Activated CD4-positive, alpha-beta T cell treated with anti-CD3 and anti-CD28 coated beads for 36 hours (primary cell): ENCODE data around the gene MGA. TPM values are rescaled to one million over a fixed set of nuclear protein-coding genes. Genes with fewer than 3 reads are reported as not detected.
A peak's percentile ranks its signal among the peaks of the same experiment; 100 is the strongest.

ENCODE experiments used
- ATAC-seq: fragments of 200-7000 bp; cut with Tn5 transposase; one replicate; pipeline ENCODE4 v1.10.0; 2021; ENCODE audit warnings: mild to moderate bottlenecking, moderate library complexity
- CTCF ChIA-PET: fragments of 350-600 bp; sonication (Branson Sonifier 250); formaldehyde crosslinking; loops from one replicate; lab custom pipeline; 2021; ENCODE audit warnings: antibody characterized with exemption; lab: Charles Lee
- POLR2A ChIA-PET: fragments of 350-600 bp; sonication (Branson Sonifier 250); formaldehyde crosslinking; loops from one replicate; lab custom pipeline; 2021; ENCODE audit warnings: antibody characterized with exemption, inconsistent platforms; lab: Charles Lee
- DNase-seq: peaks from one replicate; pipeline ENCODE4 v3.0.0-alpha.2; 2020
- H3K27ac Mint-ChIP-seq: one replicate; pipeline ENCODE4 v1.8.0; 2021; ENCODE audit warnings: mixed read lengths
- H3K27me3 Mint-ChIP-seq: one replicate; pipeline ENCODE4 v1.8.0; 2021; ENCODE audit warnings: mixed read lengths
- H3K36me3 Mint-ChIP-seq: one replicate; pipeline ENCODE4 v1.8.0; 2021; ENCODE audit warnings: low read depth, mixed read lengths
- H3K4me1 Mint-ChIP-seq: one replicate; pipeline ENCODE4 v1.8.0; 2021; ENCODE audit warnings: mixed read lengths
- H3K4me3 Mint-ChIP-seq: one replicate; pipeline ENCODE4 v1.8.0; 2021; ENCODE audit warnings: mild to moderate bottlenecking, moderate library complexity, mixed read lengths
- H3K9me3 Mint-ChIP-seq: one replicate; pipeline ENCODE4 v1.8.0; 2021; ENCODE audit warnings: low read depth, mixed read lengths
- intact Hi-C, 2 experiments: fragments of 100-400 bp; cut with DNase I in 1 of 2; cut with micrococcal nuclease in 1 of 2; formaldehyde crosslinking; loops; one replicate each; pipeline versions ENCODE4 v1.14.2 to v1.15.1; 2022 to 2024; cut with DNase I, micrococcal nuclease
- total RNA-seq, 2 experiments: library from RNA; stranded (reverse); gene quantifications; one replicate each; pipeline ENCODE4 v1.2.3, GENCODE V29; 2021

The MGA gene
- total RNA-seq, 2 experiments from 2014 or later = 33.7 to 39.3 TPM

GRCh38 chr15:41804916-41805666, 144.9 kb downstream of the MGA start:
- no peak overlapping the region for H3K4me3 Mint-ChIP-seq
- intact Hi-C loops = no loop called here

GRCh38 chr15:41805711-41806110, 145.5 kb downstream of the MGA start:
- ATAC-seq (no peak), DNase-seq (no peak)
- CTCF ChIA-PET = interaction anchor here (0.9 to 1.1 kb wide), 2 partner anchors 32 to 33 kb away, joined by 3 to 6 read pairs; partner anchors contain the start of gene MAPKBP1
- peaks cover 4% of the 10 kb centered on the region for H3K4me1 Mint-ChIP-seq
- POLR2A ChIA-PET = no interaction called here
- no peak overlapping the region for H3K4me3 Mint-ChIP-seq
- H3K27ac Mint-ChIP-seq = no peak overlapping the region
- peaks cover 4% of the 10 kb centered on the region for H3K36me3 Mint-ChIP-seq
- H3K9me3 Mint-ChIP-seq = no peaks in the 10 kb centered on the region
- intact Hi-C loops = no loop called here
- H3K27me3 Mint-ChIP-seq = no peaks in the 10 kb centered on the region

More at GRCh38 chr15:41804916-41805666, 144.9 kb downstream of the MGA start:
- Mint-ChIP-seq H3K27ac (no peak overlapping the region), H3K27me3 (no peaks in the 10 kb centered on the region), H3K4me1 (peaks cover 4% of the 10 kb centered on the region), H3K36me3 (peaks cover 8% of the 10 kb centered on the region), H3K9me3 (no peaks in the 10 kb centered on the region)
- ChIA-PET CTCF (interaction anchor here (0.7 to 1.1 kb wide), 3 partner anchors 27 to 32 kb away, joined by 3 to 6 read pairs (median 3); partner anchors contain the start of gene MAPKBP1), POLR2A (no interaction called here)
- ATAC-seq = no peak
- DNase-seq = no peak

GRCh38 chr15:41806291-41807181, 146.3 kb downstream of the MGA start:
- no peaks in the 10 kb centered on the region for H3K27me3 Mint-ChIP-seq
- H3K9me3 Mint-ChIP-seq = no peaks in the 10 kb centered on the region
- ChIA-PET CTCF (interaction anchor here (0.6 to 8.6 kb wide), 3 partner anchors 32 to 134 kb away, joined by 3 to 233 read pairs (median 3); partner anchors contain the start of gene MAPKBP1), POLR2A (no interaction called here)
- intact Hi-C loops = no loop called here
- H3K4me1 Mint-ChIP-seq = peaks cover 4% of the 10 kb centered on the region
- ATAC-seq (no peak), DNase-seq (no peak)
- no peak overlapping the region for H3K27ac Mint-ChIP-seq
- no peaks in the 10 kb centered on the region for H3K36me3 Mint-ChIP-seq
- H3K4me3 Mint-ChIP-seq = no peak overlapping the region

GRCh38 chr15:41809121-41809520, 148.9 kb downstream of the MGA start:
- no peak for DNase-seq
- Mint-ChIP-seq H3K4me3 (no peak overlapping the region), H3K27ac (no peak overlapping the region), H3K27me3 (no peaks in the 10 kb centered on the region), H3K4me1 (peaks cover 4% of the 10 kb centered on the region), H3K9me3 (no peaks in the 10 kb centered on the region), H3K36me3 (no peaks in the 10 kb centered on the region)
- no peak for ATAC-seq
- CTCF ChIA-PET = interaction anchor here (0.6 to 8.6 kb wide), 8 partner anchors 12 to 555 kb away, joined by 3 to 233 read pairs (median 3); partner anchors contain the start of gene MAPKBP1
- POLR2A ChIA-PET = no interaction called here
- intact Hi-C loops = no loop called here

- no peaks in the 10 kb centered on the region for H3K36me3 Mint-ChIP-seq
- ChIA-PET POLR2A (no interaction called here), CTCF (interaction anchor here (0.7 to 8.6 kb wide), 11 partner anchors 8 to 556 kb away, joined by 3 to 233 read pairs (median 4); partner anchors contain the start of gene MAPKBP1)
- H3K4me3 Mint-ChIP-seq = no peak overlapping the region
- H3K4me1 Mint-ChIP-seq = peaks cover 3% of the 10 kb centered on the region
- H3K9me3 Mint-ChIP-seq = no peaks in the 10 kb centered on the region
- intact Hi-C loops = loop anchor here (2.0 to 5.0 kb wide), 2 partner anchors 112 to 205 kb away; no protein-coding TSS in a partner anchor
- ATAC-seq (no peak), DNase-seq (no peak)
- H3K27ac Mint-ChIP-seq = peak overlapping the region; percentile 33
- H3K27me3 Mint-ChIP-seq = no peaks in the 10 kb centered on the region
Observed at GRCh38 chr15:41809526-41810220, 149.5 kb downstream of the MGA start.

- H3K27ac Mint-ChIP-seq = no peak overlapping the region
- ChIA-PET CTCF (interaction anchor here (0.5 to 8.6 kb wide), 31 partner anchors 9 to 520 kb away, joined by 3 to 233 read pairs (median 4); partner anchors contain the start of gene MAPKBP1), POLR2A (interaction anchor here (0.6 kb wide), 1 partner anchor 218 kb away, joined by 5 read pairs; no protein-coding TSS in a partner anchor)
Observed at GRCh38 chr15:41810651-41811431, 150.6 kb downstream of the MGA start.

GRCh38 chr15:41811432-41812195, 151.4 kb downstream of the MGA start:
- intact Hi-C loops = loop anchor here (1.0 to 5.0 kb wide), 7 partner anchors 37 to 345 kb away; partner anchors contain the start of gene MAPKBP1 (in 2 of the 2)
- ATAC-seq = peak; percentile 98
- CTCF ChIA-PET = interaction anchor here (0.6 to 8.6 kb wide), 36 partner anchors 10 to 346 kb away, joined by 3 to 233 read pairs (median 4); partner anchors contain the start of gene MAPKBP1
- Mint-ChIP-seq H3K4me3 (no peak overlapping the region), H3K36me3 (peaks cover 4% of the 10 kb centered on the region), H3K9me3 (no peaks in the 10 kb centered on the region), H3K4me1 (no peaks in the 10 kb centered on the region), H3K27me3 (no peaks in the 10 kb centered on the region), H3K27ac (no peak overlapping the region)
- peak; percentile 84 for DNase-seq
- POLR2A ChIA-PET = interaction anchor here (0.6 kb wide), 1 partner anchor 906 kb away, joined by 3 read pairs; no protein-coding TSS in a partner anchor

More at GRCh38 chr15:41810651-41811431, 150.6 kb downstream of the MGA start:
- no peaks in the 10 kb centered on the region for H3K9me3 Mint-ChIP-seq
- no peaks in the 10 kb centered on the region for H3K27me3 Mint-ChIP-seq
- no peaks in the 10 kb centered on the region for H3K36me3 Mint-ChIP-seq
- DNase-seq = no peak
- intact Hi-C loops = loop anchor here (1.0 to 5.0 kb wide), 7 partner anchors 37 to 345 kb away; partner anchors contain the start of gene MAPKBP1 (in 2 of the 2)
- no peak overlapping the region for H3K4me3 Mint-ChIP-seq
- ATAC-seq = peak; percentile 25
- no peaks in the 10 kb centered on the region for H3K4me1 Mint-ChIP-seq

- ATAC-seq (no peak), DNase-seq (no peak)
- Mint-ChIP-seq H3K27ac (no peak overlapping the region), H3K4me3 (no peak overlapping the region), H3K4me1 (no peaks in the 10 kb centered on the region), H3K36me3 (peaks cover 10% of the 10 kb centered on the region), H3K9me3 (no peaks in the 10 kb centered on the region), H3K27me3 (no peaks in the 10 kb centered on the region)
- intact Hi-C loops = loop anchor here in 1 of 2 experiments (5.0 kb wide), 1 partner anchor 116 kb away; no protein-coding TSS in a partner anchor
- CTCF ChIA-PET = interaction anchor here (1.0 to 8.6 kb wide), 12 partner anchors 8 to 347 kb away, joined by 3 to 233 read pairs (median 5); partner anchors contain the start of gene MAPKBP1
- POLR2A ChIA-PET = no interaction called here
Observed at GRCh38 chr15:41812820-41813375, 152.7 kb downstream of the MGA start.

- no peak for ATAC-seq
- Mint-ChIP-seq H3K4me3 (no peak overlapping the region), H3K9me3 (no peaks in the 10 kb centered on the region), H3K4me1 (no peaks in the 10 kb centered on the region), H3K36me3 (peaks cover 10% of the 10 kb centered on the region), H3K27ac (no peak overlapping the region), H3K27me3 (no peaks in the 10 kb centered on the region)
- no peak for DNase-seq
- intact Hi-C loops = loop anchor here in 1 of 2 experiments (5.0 kb wide), 1 partner anchor 116 kb away; no protein-coding TSS in a partner anchor
- ChIA-PET POLR2A (no interaction called here), CTCF (interaction anchor here (3.1 to 8.6 kb wide), 3 partner anchors 39 to 209 kb away, joined by 14 to 233 read pairs (median 34); partner anchors contain the start of gene MAPKBP1)
Observed at GRCh38 chr15:41813426-41813825, 153.2 kb downstream of the MGA start.
